Diencephalon (tissue), 1 donor: ENCODE data around the gene PCCB. TPM values are rescaled to one million over a fixed set of nuclear protein-coding genes. Genes with fewer than 3 reads are reported as not detected.

Source experiments
- total RNA-seq: library from RNA; depleted of rRNA; stranded (reverse); fragments of >200 nt; gene quantifications from one replicate; pipeline ENCODE4 v1.2.3, GENCODE V29; 2014

Gene PCCB
- 57.7 TPM for total RNA-seq

DNA sequence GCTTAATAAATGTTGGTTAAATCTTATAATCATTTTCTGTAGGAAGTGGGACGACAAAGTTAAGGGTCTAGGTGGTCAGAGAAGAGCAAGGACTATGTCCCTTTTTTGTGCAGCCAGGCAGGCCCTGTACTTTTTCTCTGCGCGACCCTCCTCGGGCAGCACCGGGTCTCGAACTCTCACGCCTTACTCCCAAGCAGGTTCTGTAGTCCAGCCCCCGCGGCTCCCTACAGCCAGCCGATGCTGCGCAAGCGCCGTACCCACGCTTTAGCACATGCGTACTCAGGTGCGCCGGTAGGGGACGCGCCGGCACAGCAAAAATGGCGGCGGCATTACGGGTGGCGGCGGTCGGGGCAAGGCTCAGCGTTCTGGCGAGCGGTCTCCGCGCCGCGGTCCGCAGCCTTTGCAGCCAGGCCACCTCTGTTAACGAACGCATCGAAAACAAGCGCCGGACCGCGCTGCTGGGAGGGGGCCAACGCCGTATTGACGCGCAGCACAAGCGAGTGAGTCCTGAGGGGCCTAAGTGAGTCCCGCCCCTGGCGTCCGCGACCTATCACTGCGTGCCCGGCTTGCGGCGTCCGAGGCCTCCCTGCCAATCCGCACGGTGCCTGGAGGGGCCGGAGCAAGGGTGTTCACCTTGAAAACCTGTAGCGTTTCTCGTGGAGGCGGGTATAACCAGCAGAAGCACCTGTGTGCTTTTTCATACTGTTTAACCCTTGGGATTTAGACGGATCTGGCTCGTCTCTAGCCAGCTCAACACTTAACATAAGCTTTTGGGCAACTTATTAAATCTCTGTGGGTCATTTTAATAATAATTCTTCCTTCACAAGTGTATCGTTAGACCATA, at the start of gene PCCB:
Gene PCCB, plus strand, starts transcription at position 282 of the 844 bp plus-strand sequence. Its CDS starts 36 bp downstream, at position 318.

Other genes starting within 250 kb of the PCCB start
- 30.2 TPM for gene MSL2, start 54.0 kb upstream of the PCCB start, total RNA-seq